Epithelial cell of esophagus (primary cell): ENCODE data around the gene LPAR2.
"Not testable (repeated sequence)": the region's sequence is repeated elsewhere in the genome, so short reads cannot be mapped to it uniquely, and the experiment has no call there.

Experiments used
- DNase-seq: peaks from one replicate; pipeline ENCODE4 v3.0.0; 2010; ENCODE audit warnings: low read depth
- H3K4me3 ChIP-seq: 2 replicates; pipeline ENCODE4 v1.5.1; 2011; ENCODE audit warnings: mild to moderate bottlenecking, low read length, control low read depth
- CTCF ChIP-seq: IDR thresholded peaks from 2 replicates; pipeline ENCODE4 v1.5.1; 2011; ENCODE audit warnings: low read depth, mild to moderate bottlenecking, low read length, control low read depth, inconsistent platforms; ENCODE audit not compliant: insufficient read depth; ENCODE audit errors: missing control alignments

LPAR2 gene

GRCh38 chr19:19602713-19603324 is 25.2 kb downstream of the LPAR2 start:
- H3K4me3 ChIP-seq = no peak overlapping the region

GRCh38 chr19:19602136-19602712 is 25.8 kb downstream of the LPAR2 start:
- H3K4me3 ChIP-seq = no peak overlapping the region
- DNase-seq = peak; percentile 54
- TF ChIP-seq CTCF = no peak

More at GRCh38 chr19:19602713-19603324, 25.2 kb downstream of the LPAR2 start:
- TF ChIP-seq CTCF = peak; percentile 12
- DNase-seq = peak; percentile 50

GRCh38 chr19:19600793-19601330 is 27.2 kb downstream of the LPAR2 start:
- DNase-seq = no peak
- no peak overlapping the region for H3K4me3 ChIP-seq
- no peak for TF ChIP-seq CTCF

GRCh38 chr19:19598728-19599451 is 29.1 kb downstream of the LPAR2 start:
- DNase-seq, H3K4me3 ChIP-seq: not testable (repeated sequence)

GRCh38 chr19:19597809-19598306 is 30.2 kb downstream of the LPAR2 start:
- no peak for TF ChIP-seq CTCF
- DNase-seq = no peak
- H3K4me3 ChIP-seq = no peak overlapping the region

GRCh38 chr19:19595171-19595701 is 32.8 kb downstream of the LPAR2 start:
- TF ChIP-seq CTCF = no peak
- no peak overlapping the region for H3K4me3 ChIP-seq
- DNase-seq = peak; percentile 58

- H3K4me3 ChIP-seq = no peak overlapping the region
- no peak for DNase-seq
- no peak for TF ChIP-seq CTCF
Measured at GRCh38 chr19:19594381-19594780, 33.6 kb downstream of the LPAR2 start.
